DOHH2 (cell line): ENCODE measurements around the gene TAS2R60.

Experiments
- H3F3A ChIP-seq: fragments of 200-600 bp; sonication (generic), shearing (Covaris generic); 2 replicates; pipeline ENCODE4 v1.6.0; 2016; ENCODE audit warnings: antibody characterized with exemption, mild to moderate bottlenecking; ENCODE audit not compliant: control insufficient read depth, insufficient read depth
- H3K27ac ChIP-seq: fragments of 200-600 bp; sonication (generic); 2 replicates; pipeline ENCODE4 v1.5.1; 2014; ENCODE audit warnings: low read depth, mild to moderate bottlenecking, low read length, moderate library complexity
- H3K27me3 ChIP-seq: fragments of 200-600 bp; sonication (generic); 2 replicates; pipeline ENCODE4 v1.6.1; 2014; ENCODE audit warnings: mild to moderate bottlenecking, low read length, mixed read lengths; ENCODE audit not compliant: control insufficient read depth
- H3K36me3 ChIP-seq: fragments of 200-600 bp; sonication (generic); 2 replicates; pipeline ENCODE4 v1.6.1; 2014; ENCODE audit warnings: mild to moderate bottlenecking, low read length, moderate library complexity, mixed read lengths; ENCODE audit not compliant: control insufficient read depth
- H3K4me1 ChIP-seq: fragments of 200-600 bp; sonication (generic); 2 replicates; pipeline ENCODE4 v1.6.1; 2014; ENCODE audit warnings: mild to moderate bottlenecking, low read length, mixed read lengths; ENCODE audit not compliant: control insufficient read depth
- H3K4me2 ChIP-seq: fragments of 200-600 bp; sonication (generic); 2 replicates; pipeline ENCODE4 v1.6.0; 2014; ENCODE audit warnings: mild to moderate bottlenecking, low read length, moderate library complexity
- H3K4me3 ChIP-seq: fragments of 200-600 bp; sonication (generic); 2 replicates; pipeline ENCODE4 v1.5.1; 2014; ENCODE audit warnings: mild to moderate bottlenecking, low read length, mixed read lengths
- H3K79me2 ChIP-seq: fragments of 200-600 bp; sonication (generic); 2 replicates; pipeline ENCODE4 v1.6.1; 2014; ENCODE audit warnings: mild to moderate bottlenecking, low read length, mixed read lengths; ENCODE audit not compliant: control insufficient read depth
- H3K9me2 ChIP-seq: fragments of 200-600 bp; sonication (generic); replicated peaks from 2 replicates; pipeline ENCODE4 v1.6.1; 2014; ENCODE audit warnings: mild to moderate bottlenecking, low read length, mixed read lengths; ENCODE audit not compliant: control insufficient read depth
- H3K9me3 ChIP-seq: fragments of 200-600 bp; sonication (generic); 2 replicates; pipeline ENCODE4 v1.6.1; 2014; ENCODE audit warnings: antibody characterized with exemption, low read length, mixed read lengths; ENCODE audit not compliant: control insufficient read depth, insufficient read depth
- H4K20me1 ChIP-seq: fragments of 200-600 bp; sonication (generic); 2 replicates; pipeline ENCODE4 v1.6.0; 2014; ENCODE audit warnings: low read depth, mild to moderate bottlenecking, antibody characterized with exemption, low read length, moderate library complexity; ENCODE audit not compliant: control insufficient read depth, insufficient read depth
- EZH2phosphoT487 ChIP-seq: fragments of 200-600 bp; sonication (generic); IDR thresholded peaks from 2 replicates; pipeline ENCODE4 v1.6.1; 2017; ENCODE audit warnings: borderline replicate concordance, mild to moderate bottlenecking, antibody characterized with exemption, low read length, moderate library complexity, mixed read lengths
- TF ChIP-seq, protein P1 (sequence below): fragments of 200-600 bp; sonication (generic); IDR thresholded peaks from one replicate; pipeline ENCODE4 v1.5.1; 2014; ENCODE audit warnings: antibody characterized with exemption, mild to moderate bottlenecking, low read depth, low read length; ENCODE audit not compliant: poor library complexity, severe bottlenecking

The TAS2R60 gene

DNA sequence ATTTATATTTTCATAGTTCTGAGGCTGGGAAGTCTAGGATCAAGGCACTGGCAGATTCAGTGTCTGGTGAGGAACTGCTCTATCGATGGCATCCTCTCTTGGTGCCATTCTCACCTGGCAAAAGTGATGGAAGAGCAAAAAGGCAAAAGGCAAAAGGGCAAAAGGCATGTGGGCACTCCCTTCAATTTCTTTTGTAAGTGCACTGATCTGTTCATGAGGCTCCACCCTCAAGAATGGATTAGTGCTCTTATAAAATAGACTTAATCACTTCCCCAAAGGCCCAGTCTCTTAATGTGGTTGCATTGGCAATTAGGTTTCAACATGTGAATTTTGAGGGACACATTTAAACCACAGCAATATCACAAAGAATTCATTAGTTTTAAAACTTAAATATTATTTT lies 16.1 kb downstream of the TAS2R60 start:
- Histone ChIP-seq H3K9me3 (peaks cover 6% of the 10 kb centered on the region; the same call in 1 of the 2 replicates), H3K27ac (no peak overlapping the region), H3K36me3 (no peaks in the 10 kb centered on the region), H3K4me2 (no peak overlapping the region), H3K4me1 (no peaks in the 10 kb centered on the region), H3K4me3 (no peak overlapping the region), H3F3A (no peaks in the 10 kb centered on the region), H3K9me2 (no peaks in the 10 kb centered on the region), H3K27me3 (peaks cover 6% of the 10 kb centered on the region; the same call in 1 of the 2 replicates), H3K79me2 (no peaks in the 10 kb centered on the region), H4K20me1 (no peaks in the 10 kb centered on the region)
- no peak for TF ChIP-seq EZH2phosphoT487
- TF ChIP-seq, protein P1, sequence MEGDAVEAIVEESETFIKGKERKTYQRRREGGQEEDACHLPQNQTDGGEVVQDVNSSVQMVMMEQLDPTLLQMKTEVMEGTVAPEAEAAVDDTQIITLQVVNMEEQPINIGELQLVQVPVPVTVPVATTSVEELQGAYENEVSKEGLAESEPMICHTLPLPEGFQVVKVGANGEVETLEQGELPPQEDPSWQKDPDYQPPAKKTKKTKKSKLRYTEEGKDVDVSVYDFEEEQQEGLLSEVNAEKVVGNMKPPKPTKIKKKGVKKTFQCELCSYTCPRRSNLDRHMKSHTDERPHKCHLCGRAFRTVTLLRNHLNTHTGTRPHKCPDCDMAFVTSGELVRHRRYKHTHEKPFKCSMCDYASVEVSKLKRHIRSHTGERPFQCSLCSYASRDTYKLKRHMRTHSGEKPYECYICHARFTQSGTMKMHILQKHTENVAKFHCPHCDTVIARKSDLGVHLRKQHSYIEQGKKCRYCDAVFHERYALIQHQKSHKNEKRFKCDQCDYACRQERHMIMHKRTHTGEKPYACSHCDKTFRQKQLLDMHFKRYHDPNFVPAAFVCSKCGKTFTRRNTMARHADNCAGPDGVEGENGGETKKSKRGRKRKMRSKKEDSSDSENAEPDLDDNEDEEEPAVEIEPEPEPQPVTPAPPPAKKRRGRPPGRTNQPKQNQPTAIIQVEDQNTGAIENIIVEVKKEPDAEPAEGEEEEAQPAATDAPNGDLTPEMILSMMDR = no peak

GRCh38 chr7:143460271-143460979 lies 17.2 kb downstream of the TAS2R60 start:
- peaks cover 6% of the 10 kb centered on the region; the same call in 1 of the 2 replicates for H3K27me3 ChIP-seq
- H3K36me3 ChIP-seq = no peaks in the 10 kb centered on the region
- no peaks in the 10 kb centered on the region for H3K79me2 ChIP-seq
- H3K9me3 ChIP-seq = peaks cover 6% of the 10 kb centered on the region; the same call in 1 of the 2 replicates
- H3K4me2 ChIP-seq = no peak overlapping the region
- no peaks in the 10 kb centered on the region for H3K4me1 ChIP-seq
- TF ChIP-seq, protein P1 = no peak
- TF ChIP-seq EZH2phosphoT487 = no peak
- H3F3A ChIP-seq = no peaks in the 10 kb centered on the region
- no peak overlapping the region for H3K4me3 ChIP-seq
- no peak overlapping the region for H3K27ac ChIP-seq
- no peaks in the 10 kb centered on the region for H4K20me1 ChIP-seq
- H3K9me2 ChIP-seq = no peaks in the 10 kb centered on the region

- H3K4me1 ChIP-seq = no peaks in the 10 kb centered on the region
- no peak overlapping the region for H3K27ac ChIP-seq
- H3K79me2 ChIP-seq = no peaks in the 10 kb centered on the region
- H3K4me3 ChIP-seq = no peak overlapping the region
- H3K9me2 ChIP-seq = no peaks in the 10 kb centered on the region
- H3K27me3 ChIP-seq = peaks cover 6% of the 10 kb centered on the region; the same call in 1 of the 2 replicates
- no peaks in the 10 kb centered on the region for H3K36me3 ChIP-seq
- H3K9me3 ChIP-seq = peaks cover 6% of the 10 kb centered on the region; the same call in 1 of the 2 replicates
- TF ChIP-seq EZH2phosphoT487 = no peak
- TF ChIP-seq, protein P1 = no peak
- H3K4me2 ChIP-seq = no peak overlapping the region
- H4K20me1 ChIP-seq = no peaks in the 10 kb centered on the region
- H3F3A ChIP-seq = no peaks in the 10 kb centered on the region
Observed at GRCh38 chr7:143462045-143462444, 18.8 kb downstream of the TAS2R60 start.
